OCI-LY3 (cell line): ENCODE results near the gene CACNB4.

Experiments
- H2AFZ ChIP-seq: fragments of 200-600, 300-600 bp; shearing (Covaris generic); 2 replicates; pipeline ENCODE4 v1.6.0; 2014; ENCODE audit warnings: antibody characterized with exemption, low read depth, low read length
- H3K27ac ChIP-seq: fragments of 200-600, 300-600 bp; sonication (generic); 2 replicates; pipeline ENCODE4 v1.5.1; 2014; ENCODE audit warnings: mild to moderate bottlenecking, low read length, moderate library complexity, mixed read lengths
- H3K27me3 ChIP-seq: fragments of 200-600, 300-600 bp; sonication (generic); 2 replicates; pipeline ENCODE4 v1.6.1; 2014; ENCODE audit warnings: low read depth, low read length, mixed read lengths
- H3K36me3 ChIP-seq: fragments of 200-600, 300-600 bp; sonication (generic); replicated peaks from 2 replicates; pipeline ENCODE3; 2014; ENCODE audit warnings: low read depth, low read length, mixed read lengths
- H3K4me1 ChIP-seq: fragments of 300-600, 200-600 bp; sonication (generic); 2 replicates; pipeline ENCODE4 v1.6.1; 2014; ENCODE audit warnings: low read length, mixed read lengths
- H3K4me2 ChIP-seq: fragments of 200-600, 300-600 bp; sonication (generic); 2 replicates; pipeline ENCODE4 v1.6.1; 2014; ENCODE audit warnings: low read length, mixed read lengths
- H3K4me3 ChIP-seq: fragments of 300-600, 200-600 bp; sonication (generic); 2 replicates; pipeline ENCODE4 v1.5.1; 2014; ENCODE audit warnings: antibody characterized with exemption, mild to moderate bottlenecking, low read length, moderate library complexity
- H3K79me2 ChIP-seq: fragments of 300-600, 200-600 bp; shearing (Covaris generic); 2 replicates; pipeline ENCODE4 v1.6.1; 2014; ENCODE audit warnings: mild to moderate bottlenecking, low read length, mixed read lengths
- H3K9ac ChIP-seq: fragments of 300-600, 200-600 bp; shearing (Covaris generic); 2 replicates; pipeline ENCODE4 v1.6.0; 2014; ENCODE audit warnings: mild to moderate bottlenecking, low read length, moderate library complexity
- H3K9me3 ChIP-seq: fragments of 200-600, 300-600 bp; shearing (Covaris generic); 2 replicates; pipeline ENCODE4 v1.6.1; 2014; ENCODE audit warnings: low read length, mixed read lengths; ENCODE audit not compliant: insufficient read depth
- H4K20me1 ChIP-seq: fragments of 200-600, 300-600 bp; sonication (generic); 2 replicates; pipeline ENCODE4 v1.6.1; 2016; ENCODE audit warnings: low read length, mixed read lengths; ENCODE audit not compliant: insufficient read depth
- EZH2phosphoT487 ChIP-seq: fragments of 200-600 bp; shearing (Covaris generic); IDR thresholded peaks from 2 replicates; pipeline ENCODE4 v1.6.1; 2018; ENCODE audit warnings: antibody characterized with exemption, mixed run types, low read depth
- TF ChIP-seq, protein P1 (sequence below): fragments of 200-600, 300-600 bp; sonication (generic); IDR thresholded peaks from 2 replicates; pipeline ENCODE4 v1.5.1; 2014; ENCODE audit warnings: antibody characterized with exemption, low read length, low read depth

Gene CACNB4

DNA sequence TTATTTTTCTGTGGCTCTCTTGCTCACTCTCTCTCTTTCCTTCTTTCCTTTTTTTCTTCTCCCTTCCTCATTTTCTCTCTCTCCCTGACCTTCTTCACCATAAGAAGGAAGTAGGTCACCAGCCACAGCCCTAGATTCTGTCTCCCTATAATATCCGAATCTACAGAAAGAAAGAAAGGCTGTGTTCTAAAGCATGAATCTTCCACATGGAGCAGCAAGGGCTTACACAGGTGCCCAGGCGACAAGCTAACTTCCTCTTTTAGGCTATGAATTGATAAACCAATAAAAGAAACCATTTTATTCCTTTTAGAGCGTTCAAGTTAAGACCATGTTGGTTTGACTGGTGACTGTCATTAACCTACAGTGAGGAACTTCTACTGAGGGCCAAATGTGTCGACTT lies 49.3 kb downstream of the CACNB4 start:
- H2AFZ ChIP-seq = peak overlapping the region; percentile 39; the same call in 1 of the 2 replicates
- H3K9me3 ChIP-seq = no peaks in the 10 kb centered on the region
- H3K4me3 ChIP-seq = peak overlapping the region; percentile 14

DNA sequence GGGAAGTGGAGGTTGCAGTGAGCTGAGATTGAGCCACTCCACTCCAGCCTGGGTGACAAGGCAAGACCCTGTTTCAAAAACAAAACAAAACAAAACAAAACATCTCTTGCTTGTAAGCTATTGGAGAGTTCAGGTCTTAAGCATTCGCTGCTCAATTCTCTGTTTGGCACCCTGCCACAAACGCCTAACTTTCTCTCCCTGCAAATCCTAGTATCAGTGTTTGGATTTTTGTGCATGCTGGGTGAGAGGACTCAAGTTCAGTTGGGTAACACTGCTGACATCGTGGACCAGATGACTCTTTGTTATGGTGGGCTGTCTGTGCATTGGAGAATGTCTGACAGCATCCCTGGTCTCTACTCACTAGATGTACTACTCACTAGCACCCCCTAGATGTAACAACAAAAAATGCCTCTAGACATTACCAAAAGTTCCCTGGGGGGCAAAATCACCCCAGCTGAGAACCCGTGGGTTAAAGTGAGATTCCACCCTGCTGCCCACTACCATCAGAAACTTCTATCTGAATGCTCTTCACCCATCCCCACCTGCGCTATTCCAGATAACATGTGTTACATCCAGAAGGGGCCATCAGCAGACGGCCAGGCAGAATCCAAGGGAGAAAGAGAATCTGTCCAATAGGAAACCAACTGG lies 50.9 kb downstream of the CACNB4 start:
- no peaks in the 10 kb centered on the region for H4K20me1 ChIP-seq
- no peaks in the 10 kb centered on the region for H3K36me3 ChIP-seq
- H3K4me3 ChIP-seq = no peak overlapping the region
- no peaks in the 10 kb centered on the region for H3K27me3 ChIP-seq
- peak overlapping the region; percentile 42 for H3K27ac ChIP-seq
- H2AFZ ChIP-seq = no peak overlapping the region
- H3K4me2 ChIP-seq = no peak overlapping the region
- H3K9me3 ChIP-seq = no peaks in the 10 kb centered on the region
- H3K79me2 ChIP-seq = no peaks in the 10 kb centered on the region
- TF ChIP-seq, protein P1, sequence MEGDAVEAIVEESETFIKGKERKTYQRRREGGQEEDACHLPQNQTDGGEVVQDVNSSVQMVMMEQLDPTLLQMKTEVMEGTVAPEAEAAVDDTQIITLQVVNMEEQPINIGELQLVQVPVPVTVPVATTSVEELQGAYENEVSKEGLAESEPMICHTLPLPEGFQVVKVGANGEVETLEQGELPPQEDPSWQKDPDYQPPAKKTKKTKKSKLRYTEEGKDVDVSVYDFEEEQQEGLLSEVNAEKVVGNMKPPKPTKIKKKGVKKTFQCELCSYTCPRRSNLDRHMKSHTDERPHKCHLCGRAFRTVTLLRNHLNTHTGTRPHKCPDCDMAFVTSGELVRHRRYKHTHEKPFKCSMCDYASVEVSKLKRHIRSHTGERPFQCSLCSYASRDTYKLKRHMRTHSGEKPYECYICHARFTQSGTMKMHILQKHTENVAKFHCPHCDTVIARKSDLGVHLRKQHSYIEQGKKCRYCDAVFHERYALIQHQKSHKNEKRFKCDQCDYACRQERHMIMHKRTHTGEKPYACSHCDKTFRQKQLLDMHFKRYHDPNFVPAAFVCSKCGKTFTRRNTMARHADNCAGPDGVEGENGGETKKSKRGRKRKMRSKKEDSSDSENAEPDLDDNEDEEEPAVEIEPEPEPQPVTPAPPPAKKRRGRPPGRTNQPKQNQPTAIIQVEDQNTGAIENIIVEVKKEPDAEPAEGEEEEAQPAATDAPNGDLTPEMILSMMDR = peak; percentile 54
- no peak for TF ChIP-seq EZH2phosphoT487
- peaks cover 68% of the 10 kb centered on the region for H3K4me1 ChIP-seq
- no peak overlapping the region for H3K9ac ChIP-seq

More for the DNA sequence above, 49.3 kb downstream of the CACNB4 start:
- Histone ChIP-seq H4K20me1 (no peaks in the 10 kb centered on the region), H3K9ac (no peak overlapping the region; the same call in 1 of the 2 replicates), H3K4me1 (peaks cover 64% of the 10 kb centered on the region), H3K27ac (peak overlapping the region; percentile 18; the same call in 1 of the 2 replicates), H3K27me3 (no peaks in the 10 kb centered on the region), H3K4me2 (peak overlapping the region; percentile 62), H3K36me3 (no peaks in the 10 kb centered on the region), H3K79me2 (no peaks in the 10 kb centered on the region)
- no peak for TF ChIP-seq EZH2phosphoT487
- TF ChIP-seq, protein P1 = no peak

DNA sequence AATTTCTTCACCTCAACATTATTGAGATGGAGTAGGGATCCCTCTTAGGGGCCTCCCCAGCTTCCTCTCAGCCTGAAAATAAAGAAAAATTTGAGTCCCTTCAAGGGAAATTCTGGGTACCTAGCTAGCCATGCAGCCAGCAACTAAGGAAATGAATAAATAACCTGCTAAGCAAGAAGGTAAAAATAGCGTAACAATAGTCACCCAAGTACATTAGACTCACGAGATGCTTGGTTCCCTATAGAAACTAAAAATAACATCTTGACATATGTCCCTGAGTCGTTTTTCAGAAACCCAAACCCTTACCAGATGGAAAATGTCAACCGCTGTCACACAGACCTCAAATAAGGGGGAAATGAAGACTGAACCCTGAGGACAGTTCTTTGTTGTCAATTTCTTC lies 51.9 kb downstream of the CACNB4 start:
- Histone ChIP-seq H4K20me1 (no peaks in the 10 kb centered on the region), H3K79me2 (no peaks in the 10 kb centered on the region), H3K9me3 (no peaks in the 10 kb centered on the region), H3K9ac (peak overlapping the region; percentile 14; the same call in 1 of the 2 replicates), H3K4me1 (peaks cover 76% of the 10 kb centered on the region), H3K27me3 (no peaks in the 10 kb centered on the region), H2AFZ (no peak overlapping the region), H3K4me2 (peak overlapping the region; percentile 61), H3K36me3 (no peaks in the 10 kb centered on the region), H3K4me3 (peak overlapping the region; percentile 18; the same call in 1 of the 2 replicates), H3K27ac (peak overlapping the region; percentile 42)
- TF ChIP-seq EZH2phosphoT487 = no peak
- TF ChIP-seq, protein P1 = no peak

DNA sequence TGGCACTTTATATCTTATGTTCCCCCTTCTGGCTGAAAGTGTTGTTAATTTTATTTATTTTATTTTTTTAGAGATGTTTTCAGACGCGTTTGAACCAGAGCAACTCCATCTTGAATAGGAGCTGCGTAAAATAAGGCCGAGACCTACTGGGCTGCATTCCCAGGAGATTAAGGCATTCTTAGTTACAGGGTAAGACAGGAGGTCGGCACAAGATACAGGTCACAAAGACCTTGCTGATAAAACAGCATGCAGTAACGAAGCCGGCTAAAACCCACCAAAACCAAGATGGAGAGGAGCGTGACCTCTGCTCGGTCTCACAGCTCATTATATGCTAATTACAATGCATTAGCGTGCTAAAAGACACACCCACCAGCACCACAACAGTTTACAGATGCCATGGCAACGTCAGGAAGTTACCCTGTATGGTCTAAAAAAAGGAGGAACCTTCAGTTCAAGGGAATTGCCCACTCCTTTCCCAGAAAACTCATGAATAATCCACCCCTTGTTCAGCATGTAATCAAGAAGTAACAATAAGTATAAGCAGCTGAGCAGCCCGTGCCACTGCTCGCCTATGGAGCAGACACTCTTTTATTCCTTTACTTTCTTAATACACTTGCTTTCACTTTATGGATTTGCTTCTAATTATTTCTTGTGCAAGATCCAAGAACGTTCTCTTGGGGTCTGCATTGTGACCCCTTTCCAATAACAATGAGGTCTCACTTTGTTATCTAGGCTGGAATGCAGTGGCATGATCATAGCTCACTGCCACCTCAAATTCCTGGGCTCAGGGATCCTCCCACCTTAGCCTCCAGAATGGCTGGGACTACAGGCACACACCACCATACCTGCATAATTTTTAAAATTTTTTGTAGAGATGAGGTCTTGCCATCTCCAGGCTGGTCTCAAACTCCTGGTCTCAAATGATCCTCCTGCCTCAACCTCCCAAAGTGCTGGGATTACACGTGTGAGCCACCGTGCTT lies 55.9 kb downstream of the CACNB4 start:
- H3K27me3 ChIP-seq = no peaks in the 10 kb centered on the region
- peak overlapping the region; percentile 61 for H3K4me3 ChIP-seq
- no peaks in the 10 kb centered on the region for H3K9me3 ChIP-seq
- H2AFZ ChIP-seq = peak overlapping the region; percentile 60
- no peak overlapping the region for H3K27ac ChIP-seq
- H3K36me3 ChIP-seq = no peaks in the 10 kb centered on the region
- H3K79me2 ChIP-seq = no peaks in the 10 kb centered on the region
- H3K4me1 ChIP-seq = peaks cover 37% of the 10 kb centered on the region
- TF ChIP-seq EZH2phosphoT487 = no peak
- TF ChIP-seq, protein P1 = no peak
- H3K9ac ChIP-seq = no peak overlapping the region; the same call in 1 of the 2 replicates
- H4K20me1 ChIP-seq = no peaks in the 10 kb centered on the region
- peak overlapping the region; percentile 78 for H3K4me2 ChIP-seq
